ENCODE results near the gene SEC14L6. TPM values are rescaled to one million over a fixed set of nuclear protein-coding genes. Genes with fewer than 3 reads are reported as not detected.
"Not testable (repeated sequence)": the region's sequence is repeated elsewhere in the genome, so short reads cannot be mapped to it uniquely, and the experiment has no call there.

The SEC14L6 gene
- total RNA-seq, 1 experiment from 2014 or later: 1.1 TPM

GRCh38 chr22:30552719-30553118 is 6.2 kb upstream of the SEC14L6 start:
- no peak for DNase-seq
- TF ChIP-seq CTCF (conservative IDR thresholded peaks at IDR 0.05): no peak
- no peaks in the 10 kb centered on the region for H3K4me1 ChIP-seq (ENCODE audit: insufficient read depth, low read length)
- H3K14ac ChIP-seq (ENCODE audit: insufficient read depth, low read length): no peak overlapping the region
- Mint-ChIP-seq H3K27me3 (ENCODE audit: low read depth) (peaks cover 1% of the 10 kb centered on the region), H3K27ac (no peak overlapping the region), H3K36me3 (ENCODE audit: insufficient read depth in 1 of 3, low read depth in 3 of 3) (peaks cover 0 to 6% (median 0%) of the 10 kb centered on the region in 3 experiments; a peak in 3 of 7 replicates), H3K4me1 (peaks cover 8 to 24% of the 10 kb centered on the region in 2 experiments; a peak in 3 of 4 replicates), H3K4me3 (no peak overlapping the region), H3K9me3 (no peaks in the 10 kb centered on the region; a peak in 1 of 5 replicates)
- H4K5ac ChIP-seq (ENCODE audit: insufficient read length, low read depth, low read length): no peak overlapping the region
- no peak overlapping the region for H2AK5ac ChIP-seq (ENCODE audit: insufficient read length, low read length)
- no peak overlapping the region for H3K4me2 ChIP-seq (ENCODE audit: insufficient read depth, insufficient read length, low read length)
- H3T11ph ChIP-seq (ENCODE audit: low read length): no peak overlapping the region
- H3K9me3 ChIP-seq (ENCODE audit: control insufficient read depth, low read depth, low read length): no peaks in the 10 kb centered on the region
- no peak overlapping the region for H2BK15ac ChIP-seq (ENCODE audit: low read depth, low read length)
- no peak overlapping the region for H2BK120ac ChIP-seq (ENCODE audit: low read depth, low read length, poor library complexity, severe bottlenecking)
- no peaks in the 10 kb centered on the region for H3K27me3 ChIP-seq (ENCODE audit: insufficient read depth, low read length)
- H3K56ac ChIP-seq (ENCODE audit: insufficient read length, low read depth, low read length): no peak overlapping the region
- no peak overlapping the region for H2AFZ ChIP-seq (ENCODE audit: low read length)
- H4K8ac ChIP-seq (replicated peaks; ENCODE audit: insufficient read length, low read depth, low read length): no peak overlapping the region
- no peak overlapping the region for H2BK5ac ChIP-seq (ENCODE audit: insufficient read length, low read length)
- no peaks in the 10 kb centered on the region for H3K79me2 ChIP-seq (ENCODE audit: insufficient read depth, low read length)
- no peaks in the 10 kb centered on the region for H3K23me2 ChIP-seq (ENCODE audit: insufficient read length, low read depth, low read length, poor library complexity, severe bottlenecking)
- no peak overlapping the region for H2BK12ac ChIP-seq (ENCODE audit: insufficient read length, low read depth, low read length)
- no peak overlapping the region for H3K9ac ChIP-seq (ENCODE audit: extremely low read depth, insufficient read length, low read length)
- no CpG with 5 or more reads among the region's 1 CpG for whole genome bisulfite sequencing (ENCODE audit: extremely low coverage, insufficient read length, low lambda C conversion rate)
- H4K91ac ChIP-seq (ENCODE audit: insufficient read length, low read depth, low read length): no peak overlapping the region
- no peaks in the 10 kb centered on the region for H3K79me1 ChIP-seq (ENCODE audit: insufficient read depth, low read depth, low read length, poor library complexity, severe bottlenecking)
- no peak overlapping the region for H3K23ac ChIP-seq (ENCODE audit: insufficient read length, low read depth, low read length)
- no peak overlapping the region for H2BK20ac ChIP-seq (ENCODE audit: low read depth, low read length, poor library complexity, severe bottlenecking)
- no peak overlapping the region for H3K18ac ChIP-seq (ENCODE audit: insufficient read length, low read depth, low read length)
- H3K27ac ChIP-seq (ENCODE audit: insufficient read length, low read depth, low read length): no peak overlapping the region
- no peak overlapping the region for H3K4ac ChIP-seq (ENCODE audit: low read depth, low read length)
- no peaks in the 10 kb centered on the region for H4K20me1 ChIP-seq (ENCODE audit: control insufficient read depth, insufficient read depth, insufficient read length)

- no CpG with 5 or more reads among the region's 3 CpGs for WGBS (ENCODE audit: extremely low coverage, insufficient read length, low lambda C conversion rate)
Measured at GRCh38 chr22:30551813-30552212, 5.3 kb upstream of the SEC14L6 start.

More at GRCh38 chr22:30551813-30552212, 5.3 kb upstream of the SEC14L6 start:
- not testable (repeated sequence) for H3K4ac ChIP-seq (ENCODE audit: low read depth, low read length); H4K8ac ChIP-seq (replicated peaks; ENCODE audit: insufficient read length, low read depth, low read length); H3K27ac ChIP-seq (ENCODE audit: insufficient read length, low read depth, low read length); H2BK15ac ChIP-seq (ENCODE audit: low read depth, low read length); H3K36me3 Mint-ChIP-seq (ENCODE audit: insufficient read depth in 1 of 3, low read depth in 3 of 3); H4K20me1 ChIP-seq (ENCODE audit: control insufficient read depth, insufficient read depth, insufficient read length); H3K27ac Mint-ChIP-seq; H2AK5ac ChIP-seq (ENCODE audit: insufficient read length, low read length); H3K23me2 ChIP-seq (ENCODE audit: insufficient read length, low read depth, low read length, poor library complexity, severe bottlenecking); H3K79me1 ChIP-seq (ENCODE audit: insufficient read depth, low read depth, low read length, poor library complexity, severe bottlenecking); H3K56ac ChIP-seq (ENCODE audit: insufficient read length, low read depth, low read length); H3K4me3 Mint-ChIP-seq; H2BK12ac ChIP-seq (ENCODE audit: insufficient read length, low read depth, low read length); H3K23ac ChIP-seq (ENCODE audit: insufficient read length, low read depth, low read length); H2BK120ac ChIP-seq (ENCODE audit: low read depth, low read length, poor library complexity, severe bottlenecking); H3K79me2 ChIP-seq (ENCODE audit: insufficient read depth, low read length); H2BK20ac ChIP-seq (ENCODE audit: low read depth, low read length, poor library complexity, severe bottlenecking); H3K4me2 ChIP-seq (ENCODE audit: insufficient read depth, insufficient read length, low read length); H3K27me3 Mint-ChIP-seq (ENCODE audit: low read depth); H3K18ac ChIP-seq (ENCODE audit: insufficient read length, low read depth, low read length); H3K9ac ChIP-seq (ENCODE audit: extremely low read depth, insufficient read length, low read length); H3K9me3 ChIP-seq (ENCODE audit: control insufficient read depth, low read depth, low read length); H3T11ph ChIP-seq (ENCODE audit: low read length); H3K4me1 ChIP-seq (ENCODE audit: insufficient read depth, low read length); H3K9me3 Mint-ChIP-seq; DNase-seq; H3K14ac ChIP-seq (ENCODE audit: insufficient read depth, low read length); H3K27me3 ChIP-seq (ENCODE audit: insufficient read depth, low read length); H4K91ac ChIP-seq (ENCODE audit: insufficient read length, low read depth, low read length); H2BK5ac ChIP-seq (ENCODE audit: insufficient read length, low read length); H2AFZ ChIP-seq (ENCODE audit: low read length); H4K5ac ChIP-seq (ENCODE audit: insufficient read length, low read depth, low read length)
- H3K4me1 Mint-ChIP-seq: peaks cover 6 to 25% of the 10 kb centered on the region in 2 experiments; a peak in 3 of 4 replicates
